GDM1 (cell line): ENCODE results near the gene OR51V1.
"Not testable (repeated sequence)": the region's sequence is repeated elsewhere in the genome, so short reads cannot be mapped to it uniquely, and the experiment has no call there.

Experiments used
- DNase-seq: peaks from one replicate; lab custom pipeline; 2025; lab: John Stamatoyannopoulos, UW

OR51V1 gene

GRCh38 chr11:5164807-5165206 lies 35.7 kb downstream of the OR51V1 start:
- not testable (repeated sequence) for DNase-seq

- DNase-seq, result not testable (repeated sequence)
These were observed 39.4 kb downstream of the OR51V1 start for GRCh38 chr11:5161045-5161444.

- not testable (repeated sequence) for DNase-seq
These were observed 40.3 kb downstream of the OR51V1 start for GRCh38 chr11:5160217-5160616.

- no peak for DNase-seq
These were observed 40.7 kb downstream of the OR51V1 start for GRCh38 chr11:5159806-5160205.

- DNase-seq, result no peak
These were observed 45.8 kb downstream of the OR51V1 start, which contains the start of gene OR52A1 for GRCh38 chr11:5154657-5155056. OR52A1 (minus strand) TSS chr11:5154757; CDS start chr11:5152369, 2,388 bp downstream.

GRCh38 chr11:5153574-5154431 lies 46.7 kb downstream of the OR51V1 start:
- no peak for DNase-seq

- DNase-seq, result no peak
These were observed 48.7 kb downstream of the OR51V1 start for GRCh38 chr11:5151713-5152153.
